Measurements from ENCODE around the gene SHROOM3. TPM values are rescaled to one million over a fixed set of nuclear protein-coding genes. Genes with fewer than 3 reads are reported as not detected.
"Not testable (repeated sequence)": the region's sequence is repeated elsewhere in the genome, so short reads cannot be mapped to it uniquely, and the experiment has no call there.

SHROOM3 gene
- total RNA-seq, 1 donor from 2014 or later = 42.7 TPM

DNA sequence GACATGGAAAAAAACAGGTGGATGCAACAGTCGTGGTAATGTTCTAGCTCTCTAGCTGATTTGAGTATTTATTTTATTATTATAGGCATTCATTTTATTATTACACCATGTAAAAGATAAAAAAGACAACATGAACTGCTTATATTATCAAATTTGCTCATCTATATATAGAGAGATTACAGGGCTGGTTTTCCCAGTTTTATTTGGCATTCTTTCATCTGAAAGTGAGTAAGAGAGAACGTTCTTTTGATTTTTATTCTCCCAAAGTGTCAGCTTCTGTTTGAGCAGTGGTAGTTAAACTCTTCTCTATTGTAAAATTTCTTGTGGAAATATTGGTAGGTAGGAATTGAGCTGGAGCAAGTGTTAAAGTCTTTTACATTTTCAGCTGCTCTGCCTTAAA lies 283.0 kb downstream of the SHROOM3 start:
- no peak for DNase-seq (ENCODE audit: low spot score)
- TF ChIP-seq, protein P1, sequence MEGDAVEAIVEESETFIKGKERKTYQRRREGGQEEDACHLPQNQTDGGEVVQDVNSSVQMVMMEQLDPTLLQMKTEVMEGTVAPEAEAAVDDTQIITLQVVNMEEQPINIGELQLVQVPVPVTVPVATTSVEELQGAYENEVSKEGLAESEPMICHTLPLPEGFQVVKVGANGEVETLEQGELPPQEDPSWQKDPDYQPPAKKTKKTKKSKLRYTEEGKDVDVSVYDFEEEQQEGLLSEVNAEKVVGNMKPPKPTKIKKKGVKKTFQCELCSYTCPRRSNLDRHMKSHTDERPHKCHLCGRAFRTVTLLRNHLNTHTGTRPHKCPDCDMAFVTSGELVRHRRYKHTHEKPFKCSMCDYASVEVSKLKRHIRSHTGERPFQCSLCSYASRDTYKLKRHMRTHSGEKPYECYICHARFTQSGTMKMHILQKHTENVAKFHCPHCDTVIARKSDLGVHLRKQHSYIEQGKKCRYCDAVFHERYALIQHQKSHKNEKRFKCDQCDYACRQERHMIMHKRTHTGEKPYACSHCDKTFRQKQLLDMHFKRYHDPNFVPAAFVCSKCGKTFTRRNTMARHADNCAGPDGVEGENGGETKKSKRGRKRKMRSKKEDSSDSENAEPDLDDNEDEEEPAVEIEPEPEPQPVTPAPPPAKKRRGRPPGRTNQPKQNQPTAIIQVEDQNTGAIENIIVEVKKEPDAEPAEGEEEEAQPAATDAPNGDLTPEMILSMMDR (IDR thresholded peaks at IDR 0.05) = no peak
- no peaks in the 10 kb centered on the region for H3K27me3 Mint-ChIP-seq (ENCODE audit: low read depth)
- H3K4me1 Mint-ChIP-seq (ENCODE audit: low read depth) = peaks cover 44% of the 10 kb centered on the region
- H3K36me3 Mint-ChIP-seq (ENCODE audit: low read depth) = peaks cover 7% of the 10 kb centered on the region
- no peak overlapping the region for H3K27ac Mint-ChIP-seq (ENCODE audit: unreplicated experiment)
- no peak overlapping the region for H3K4me3 Mint-ChIP-seq (ENCODE audit: unreplicated experiment)
- no peaks in the 10 kb centered on the region for H3K9me3 Mint-ChIP-seq (ENCODE audit: low read depth)

DNA sequence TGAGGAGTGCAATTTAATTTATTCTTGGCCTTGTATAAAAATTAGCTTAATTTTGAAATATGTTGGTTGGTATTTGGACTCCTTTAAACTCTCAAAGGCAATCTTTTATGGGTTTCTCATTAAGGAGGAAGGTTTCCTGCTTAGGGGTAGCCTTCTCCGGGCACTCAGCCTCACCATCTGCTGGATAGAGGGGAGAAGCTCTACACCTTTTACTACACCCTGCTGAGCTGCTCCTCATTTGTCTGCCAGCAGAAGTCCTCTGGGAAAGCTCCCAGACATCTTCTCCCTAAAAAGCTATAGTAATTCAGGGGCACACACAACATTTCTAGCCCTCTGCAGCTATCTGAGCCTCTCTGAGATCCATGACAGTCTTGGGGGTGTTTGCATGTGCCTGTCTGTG lies 283.8 kb downstream of the SHROOM3 start:
- peak overlapping the region; percentile 5 for H3K27ac Mint-ChIP-seq (ENCODE audit: unreplicated experiment)
- no peaks in the 10 kb centered on the region for H3K9me3 Mint-ChIP-seq (ENCODE audit: low read depth)
- peaks cover 7% of the 10 kb centered on the region for H3K36me3 Mint-ChIP-seq (ENCODE audit: low read depth)
- no peaks in the 10 kb centered on the region for H3K27me3 Mint-ChIP-seq (ENCODE audit: low read depth)
- no peak overlapping the region for H3K4me3 Mint-ChIP-seq (ENCODE audit: unreplicated experiment)
- H3K4me1 Mint-ChIP-seq (ENCODE audit: low read depth) = peaks cover 50% of the 10 kb centered on the region
- TF ChIP-seq, protein P1 (IDR thresholded peaks at IDR 0.05) = no peak
- no peak for DNase-seq (ENCODE audit: low spot score)

DNA sequence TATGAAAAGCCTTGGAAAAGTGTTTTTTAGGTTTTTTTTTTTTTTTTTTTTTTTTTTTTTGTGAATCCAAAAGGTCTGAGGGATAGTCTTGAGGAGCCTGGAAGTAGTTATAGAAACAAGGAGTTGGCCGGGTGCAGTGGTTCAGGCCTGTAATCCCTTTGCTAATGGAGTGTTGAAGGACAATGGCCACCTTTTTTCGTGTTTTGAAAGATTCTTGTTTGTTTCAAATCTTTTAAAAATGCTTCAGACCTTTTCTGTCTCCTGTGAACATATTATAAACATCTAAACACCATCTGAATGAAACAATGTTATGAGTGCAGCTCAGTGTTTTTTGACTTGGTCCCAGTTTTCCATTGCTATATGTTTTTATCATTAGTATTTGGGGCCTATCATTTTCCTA lies 285.1 kb downstream of the SHROOM3 start:
- H3K4me1 Mint-ChIP-seq (ENCODE audit: low read depth) = peaks cover 58% of the 10 kb centered on the region
- no peaks in the 10 kb centered on the region for H3K9me3 Mint-ChIP-seq (ENCODE audit: low read depth)
- no peaks in the 10 kb centered on the region for H3K27me3 Mint-ChIP-seq (ENCODE audit: low read depth)
- TF ChIP-seq, protein P1 (IDR thresholded peaks at IDR 0.05) = no peak
- H3K27ac Mint-ChIP-seq (ENCODE audit: unreplicated experiment) = no peak overlapping the region
- H3K4me3 Mint-ChIP-seq (ENCODE audit: unreplicated experiment) = no peak overlapping the region
- DNase-seq (ENCODE audit: low spot score) = no peak
- peaks cover 6% of the 10 kb centered on the region for H3K36me3 Mint-ChIP-seq (ENCODE audit: low read depth)

DNA sequence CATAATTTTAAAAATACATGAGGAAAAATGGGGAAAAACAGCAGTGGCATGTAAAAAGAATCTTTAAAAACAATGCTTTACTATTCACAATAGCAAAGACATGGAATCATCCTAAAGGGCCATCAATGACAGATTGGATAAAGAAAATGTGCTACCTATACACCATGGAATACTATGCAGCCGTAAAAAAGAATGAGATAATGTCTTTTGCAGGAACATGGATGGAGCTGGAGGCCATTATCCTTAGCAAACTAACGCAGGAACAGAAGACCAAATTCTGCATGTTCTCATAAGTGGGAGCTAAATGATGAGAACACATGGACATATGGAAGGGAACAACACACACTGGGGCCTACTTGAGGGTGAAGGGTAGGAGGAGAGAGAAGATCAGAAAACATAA lies 287.1 kb downstream of the SHROOM3 start:
- not testable (repeated sequence) for H3K27me3 Mint-ChIP-seq (ENCODE audit: low read depth); H3K9me3 Mint-ChIP-seq (ENCODE audit: low read depth); H3K4me3 Mint-ChIP-seq (ENCODE audit: unreplicated experiment); DNase-seq (ENCODE audit: low spot score); H3K27ac Mint-ChIP-seq (ENCODE audit: unreplicated experiment); H3K36me3 Mint-ChIP-seq (ENCODE audit: low read depth)
- H3K4me1 Mint-ChIP-seq (ENCODE audit: low read depth) = peaks cover 51% of the 10 kb centered on the region

DNA sequence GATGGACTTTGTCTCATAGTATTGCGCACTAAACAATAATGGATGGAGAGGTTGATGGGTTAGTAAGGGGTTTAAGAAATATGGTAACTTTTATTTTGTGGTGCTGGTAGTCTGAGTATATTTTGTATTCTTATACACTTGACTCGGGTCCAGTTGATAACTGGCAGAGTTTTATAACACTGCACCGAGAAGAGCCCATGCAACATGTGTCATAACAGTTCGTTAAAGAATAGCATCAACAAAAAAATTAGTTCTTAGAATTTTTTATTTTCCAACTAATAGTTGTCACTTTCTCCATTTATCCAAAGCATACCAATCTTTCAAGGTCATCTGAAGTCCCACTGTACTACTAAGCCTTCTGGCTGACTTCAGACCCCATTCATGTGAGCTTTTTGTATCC lies 287.8 kb downstream of the SHROOM3 start:
- no peak overlapping the region for H3K4me3 Mint-ChIP-seq (ENCODE audit: unreplicated experiment)
- H3K27ac Mint-ChIP-seq (ENCODE audit: unreplicated experiment) = no peak overlapping the region
- TF ChIP-seq, protein P1 (IDR thresholded peaks at IDR 0.05) = no peak
- no peaks in the 10 kb centered on the region for H3K27me3 Mint-ChIP-seq (ENCODE audit: low read depth)
- peaks cover 48% of the 10 kb centered on the region for H3K4me1 Mint-ChIP-seq (ENCODE audit: low read depth)
- peaks cover 6% of the 10 kb centered on the region for H3K36me3 Mint-ChIP-seq (ENCODE audit: low read depth)
- DNase-seq (ENCODE audit: low spot score) = no peak
- no peaks in the 10 kb centered on the region for H3K9me3 Mint-ChIP-seq (ENCODE audit: low read depth)

DNA sequence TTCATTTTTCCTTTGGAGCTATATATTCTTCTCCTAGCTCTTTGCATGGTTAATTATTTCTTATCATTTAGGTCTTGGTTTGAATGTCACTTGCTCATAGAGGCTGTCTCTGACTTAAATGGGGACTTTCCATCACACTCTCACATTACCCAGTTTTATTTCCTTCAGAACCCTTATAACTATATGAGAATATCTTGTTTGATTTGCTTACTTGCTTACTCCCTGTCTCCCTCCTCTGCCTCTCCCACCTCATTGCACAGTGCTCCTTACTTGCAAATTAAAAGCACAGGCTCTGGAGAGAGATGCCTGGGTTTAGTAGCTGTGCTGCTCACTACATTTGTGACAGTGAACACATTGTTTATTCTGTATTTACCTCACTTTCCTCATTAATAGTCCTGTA lies 288.3 kb downstream of the SHROOM3 start:
- H3K4me3 Mint-ChIP-seq (ENCODE audit: unreplicated experiment) = no peak overlapping the region
- no peaks in the 10 kb centered on the region for H3K27me3 Mint-ChIP-seq (ENCODE audit: low read depth)
- H3K9me3 Mint-ChIP-seq (ENCODE audit: low read depth) = no peaks in the 10 kb centered on the region
- peak overlapping the region; percentile 68 for H3K27ac Mint-ChIP-seq (ENCODE audit: unreplicated experiment)
- H3K4me1 Mint-ChIP-seq (ENCODE audit: low read depth) = peaks cover 43% of the 10 kb centered on the region
- TF ChIP-seq, protein P1 (IDR thresholded peaks at IDR 0.05) = peak; percentile 57
- peaks cover 6% of the 10 kb centered on the region for H3K36me3 Mint-ChIP-seq (ENCODE audit: low read depth)
- DNase-seq (ENCODE audit: low spot score) = no peak

All from chondrocyte (in vitro differentiated cells).